B cell (primary cell): ENCODE measurements around the gene RTL1. TPM values are rescaled to one million over a fixed set of nuclear protein-coding genes. Genes with fewer than 3 reads are reported as not detected.

Experiments used
- ATAC-seq: fragments of 200-7000 bp; cut with Tn5 transposase; one replicate; pipeline ENCODE4 v1.10.0; 2021; ENCODE audit warnings: low read depth, mild to moderate bottlenecking, moderate number of reproducible peaks, moderate library complexity
- CTCF ChIA-PET: fragments of 350-600 bp; sonication (Branson Sonifier 250); formaldehyde crosslinking; loops from one replicate; lab custom pipeline; 2021; ENCODE audit warnings: antibody characterized with exemption, inconsistent platforms; lab: Charles Lee
- POLR2A ChIA-PET: fragments of 350-600 bp; sonication (Branson Sonifier 250); formaldehyde crosslinking; loops from one replicate; lab custom pipeline; 2021; ENCODE audit warnings: antibody characterized with exemption; lab: Charles Lee
- DNase-seq: peaks from one replicate; pipeline ENCODE4 v3.0.0; 2013
- H2AFZ ChIP-seq: 2 replicates; pipeline ENCODE4 v1.6.1; 2012; ENCODE audit warnings: mild to moderate bottlenecking, low read depth, low read length; ENCODE audit not compliant: insufficient read depth, poor library complexity, severe bottlenecking
- H3K27ac ChIP-seq, 2 donors: 1 replicate in 1 of 2; 2 replicates in 1 of 2; pipeline ENCODE4 v1.5.1; 2012 to 2013; ENCODE audit warnings: low read length in 2 of 2, mild to moderate bottlenecking in 2 of 2, moderate library complexity in 1 of 2
- H3K27me3 ChIP-seq, 4 experiments: fragments of 200-600 bp in 1 of 4; sonication (generic) in 1 of 4; replicated peaks in 1 of 4; 1 replicate in 2 of 4; 2 replicates in 2 of 4; pipeline versions ENCODE4 v1.6.1 to v1.7.0; 2013 to 2016; ENCODE audit warnings: low read length in 3 of 4, mild to moderate bottlenecking in 2 of 4, mixed read lengths in 1 of 4, moderate library complexity in 1 of 4; ENCODE audit not compliant: insufficient read depth in 4 of 4, control insufficient read depth in 3 of 4; ENCODE audit errors: control extremely low read depth in 1 of 4
- H3K36me3 ChIP-seq, 2 experiments: replicated peaks in 1 of 2; 1 replicate in 1 of 2; 2 replicates in 1 of 2; pipeline versions ENCODE4 v1.6.1 to v1.7.1; 2013; ENCODE audit warnings: low read length in 1 of 2; ENCODE audit not compliant: insufficient read depth in 2 of 2, control insufficient read depth in 1 of 2; ENCODE audit errors: control extremely low read depth in 1 of 2, extremely low read depth in 1 of 2
- H3K4me1 ChIP-seq, 2 donors: fragments of 200-600 bp in 1 of 2; sonication (generic) in 1 of 2; 1 replicate in 1 of 2; 2 replicates in 1 of 2; pipeline versions ENCODE4 v1.5.1 to v1.6.1; 2013 to 2017; ENCODE audit warnings: low read length in 2 of 2; ENCODE audit not compliant: control insufficient read depth in 2 of 2, insufficient read depth in 2 of 2
- H3K4me2 ChIP-seq: replicated peaks from 2 replicates; pipeline ENCODE3; 2012; ENCODE audit warnings: mild to moderate bottlenecking, low read depth, low read length; ENCODE audit not compliant: poor library complexity, severe bottlenecking
- H3K4me3 ChIP-seq, 5 experiments: fragments of 200-600 bp in 1 of 5; sonication (generic) in 1 of 5; 1 replicate in 3 of 5; 2 replicates in 2 of 5; pipeline versions ENCODE4 v1.5.1 to v1.7.0; 2011 to 2016; ENCODE audit warnings: low read length in 4 of 5, mild to moderate bottlenecking in 4 of 5, low read depth in 2 of 5, control low read depth in 1 of 5, moderate library complexity in 1 of 5; ENCODE audit not compliant: insufficient read depth in 1 of 5; ENCODE audit errors: control extremely low read depth in 1 of 5, extremely low read depth in 1 of 5
- H3K79me2 ChIP-seq: fragments of 200-600 bp; sonication (generic); one replicate; pipeline ENCODE4 v1.6.0; 2016; ENCODE audit warnings: low read length; ENCODE audit not compliant: control insufficient read depth, insufficient read depth
- H3K9ac ChIP-seq: fragments of 200-600 bp; sonication (generic); 2 replicates; pipeline ENCODE4 v1.6.1; 2017; ENCODE audit warnings: mild to moderate bottlenecking, low read length, moderate library complexity
- H3K9me3 ChIP-seq, 3 donors: one replicate each; pipeline versions ENCODE4 v1.6.1 to v1.7.1; 2013; ENCODE audit warnings: low read length in 2 of 3; ENCODE audit not compliant: control insufficient read depth in 2 of 3, insufficient read depth in 1 of 3; ENCODE audit errors: control extremely low read depth in 1 of 3
- H4K20me1 ChIP-seq: 2 replicates; pipeline ENCODE4 v1.6.0; 2012; ENCODE audit warnings: mild to moderate bottlenecking, low read length; ENCODE audit not compliant: insufficient read depth, control insufficient read depth, poor library complexity, severe bottlenecking
- H3K27ac Mint-ChIP-seq: one replicate; pipeline ENCODE4 v1.8.0; 2021; ENCODE audit warnings: mixed read lengths
- H3K27me3 Mint-ChIP-seq: one replicate; pipeline ENCODE4 v1.8.0; 2021; ENCODE audit warnings: mixed read lengths
- H3K4me1 Mint-ChIP-seq: one replicate; pipeline ENCODE4 v1.8.0; 2021; ENCODE audit warnings: mixed read lengths
- H3K4me3 Mint-ChIP-seq: one replicate; pipeline ENCODE4 v1.8.0; 2021; ENCODE audit warnings: mixed read lengths
- H3K9me3 Mint-ChIP-seq: one replicate; pipeline ENCODE4 v1.8.0; 2022; ENCODE audit warnings: mixed read lengths; ENCODE audit not compliant: insufficient read depth
- EZH2 ChIP-seq: IDR thresholded peaks from 2 replicates; pipeline ENCODE4 v1.6.1; 2012; ENCODE audit warnings: borderline replicate concordance, low read depth, mild to moderate bottlenecking, moderate library complexity, low read length; ENCODE audit not compliant: insufficient read depth, poor library complexity, severe bottlenecking
- WGBS: methylation state at CpG from one replicate; pipeline ENCODE4 v1.1.5; 2013; ENCODE audit warnings: missing lambda C conversion rate; ENCODE audit not compliant: insufficient coverage; 5-methylcytosine and 5-hydroxymethylcytosine counted together
- intact Hi-C: fragments of 100-400 bp; cut with micrococcal nuclease; formaldehyde crosslinking; loops from one replicate; pipeline ENCODE4 v1.10.0; 2022
- polyA plus RNA-seq: library from polyadenylated mRNA; depleted of rRNA; stranded (reverse); fragments of >200 nt; gene quantifications from 2 replicates; pipeline ENCODE4 v1.2.3, GENCODE V29; 2012
- total RNA-seq, 2 donors: library from RNA; stranded (reverse); fragments of 120-200 nt in 1 of 2; gene quantifications; 1 replicate in 1 of 2; 2 replicates in 1 of 2; pipeline versions ENCODE4 v1.2.3 to v1.2.4, GENCODE V29; 2013 to 2022
- TF ChIP-seq, protein P1 (sequence below): fragments of 200-600 bp; IDR thresholded peaks from one replicate; pipeline ENCODE4 v1.8.0; 2022; ENCODE audit warnings: antibody characterized with exemption, mild to moderate bottlenecking

Gene RTL1
- total and polyA plus RNA-seq, 2 donors (not counting 1 experiment from before 2014, with no cell fraction given), result not detected

DNA sequence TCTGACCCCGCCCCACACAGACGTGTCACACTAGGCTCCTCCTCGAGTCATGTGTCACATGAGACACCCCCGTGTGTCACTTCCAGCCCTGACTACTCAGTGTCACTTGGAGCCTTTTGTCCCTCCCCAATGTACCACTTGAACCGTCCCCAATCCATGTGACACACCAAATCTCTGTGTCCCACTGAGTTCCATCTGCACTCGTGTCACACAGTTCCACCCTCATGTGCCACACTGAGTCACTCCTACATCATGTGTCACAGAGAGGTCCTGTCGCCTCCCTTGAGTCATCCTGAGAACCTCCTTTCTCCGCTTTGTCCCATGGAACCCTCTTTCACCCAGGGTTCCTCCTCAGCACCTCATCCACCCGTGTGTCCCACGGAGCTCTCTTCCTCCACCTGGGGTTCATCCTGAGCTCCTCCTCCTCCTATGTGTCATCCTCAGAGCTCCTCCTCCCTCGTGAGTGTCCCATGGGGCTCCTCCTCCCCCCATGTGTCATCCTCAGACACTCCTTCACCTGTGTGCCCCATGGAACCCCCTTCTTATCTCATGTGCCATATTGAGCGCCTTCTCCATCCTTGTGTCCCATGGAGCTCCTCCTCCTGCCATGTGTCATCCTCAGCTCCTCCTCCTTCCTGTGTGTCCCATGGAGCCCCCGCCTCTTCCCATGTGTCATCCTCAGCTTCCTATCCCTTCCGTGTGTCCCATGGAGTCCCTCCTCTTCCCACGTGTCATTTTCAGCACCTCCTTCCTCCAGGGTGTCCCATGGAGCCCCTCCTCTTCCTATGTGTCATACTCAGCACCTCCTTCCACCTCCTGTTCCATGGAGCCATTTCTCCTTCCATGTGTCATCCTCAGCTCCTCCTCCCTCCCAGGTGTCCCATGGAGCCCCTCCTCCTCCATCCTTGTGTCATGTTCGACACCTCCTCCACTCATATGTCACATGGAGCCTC lies 32.0 kb downstream of the RTL1 start:
- no peaks in the 10 kb centered on the region for H3K27me3 ChIP-seq
- H3K4me1 Mint-ChIP-seq, result no peaks in the 10 kb centered on the region
- no peak overlapping the region for H3K4me3 ChIP-seq
- peaks cover 3% of the 10 kb centered on the region for H3K9me3 Mint-ChIP-seq
- WGBS, result 83% methylated on average over 16 of the region's 16 CpGs
- intact Hi-C loops, result no loop called here
- no peak for TF ChIP-seq EZH2
- TF ChIP-seq, protein P1, sequence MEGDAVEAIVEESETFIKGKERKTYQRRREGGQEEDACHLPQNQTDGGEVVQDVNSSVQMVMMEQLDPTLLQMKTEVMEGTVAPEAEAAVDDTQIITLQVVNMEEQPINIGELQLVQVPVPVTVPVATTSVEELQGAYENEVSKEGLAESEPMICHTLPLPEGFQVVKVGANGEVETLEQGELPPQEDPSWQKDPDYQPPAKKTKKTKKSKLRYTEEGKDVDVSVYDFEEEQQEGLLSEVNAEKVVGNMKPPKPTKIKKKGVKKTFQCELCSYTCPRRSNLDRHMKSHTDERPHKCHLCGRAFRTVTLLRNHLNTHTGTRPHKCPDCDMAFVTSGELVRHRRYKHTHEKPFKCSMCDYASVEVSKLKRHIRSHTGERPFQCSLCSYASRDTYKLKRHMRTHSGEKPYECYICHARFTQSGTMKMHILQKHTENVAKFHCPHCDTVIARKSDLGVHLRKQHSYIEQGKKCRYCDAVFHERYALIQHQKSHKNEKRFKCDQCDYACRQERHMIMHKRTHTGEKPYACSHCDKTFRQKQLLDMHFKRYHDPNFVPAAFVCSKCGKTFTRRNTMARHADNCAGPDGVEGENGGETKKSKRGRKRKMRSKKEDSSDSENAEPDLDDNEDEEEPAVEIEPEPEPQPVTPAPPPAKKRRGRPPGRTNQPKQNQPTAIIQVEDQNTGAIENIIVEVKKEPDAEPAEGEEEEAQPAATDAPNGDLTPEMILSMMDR, result no peak
- H3K79me2 ChIP-seq, result no peaks in the 10 kb centered on the region
- no peak overlapping the region for H2AFZ ChIP-seq
- no peaks in the 10 kb centered on the region for H3K27me3 Mint-ChIP-seq
- DNase-seq (no peak), ATAC-seq (no peak)
- no peaks in the 10 kb centered on the region for H4K20me1 ChIP-seq
- H3K27ac Mint-ChIP-seq, result no peak overlapping the region
- peaks cover 0 to 24% (median 0%) of the 10 kb centered on the region in 3 donors for H3K9me3 ChIP-seq
- no peak overlapping the region for H3K4me3 Mint-ChIP-seq
- H3K27ac ChIP-seq, result no peak overlapping the region
- H3K36me3 ChIP-seq, result no peaks in the 10 kb centered on the region
- no peak overlapping the region for H3K4me2 ChIP-seq
- H3K4me1 ChIP-seq, result no peaks in the 10 kb centered on the region
- no peak overlapping the region for H3K9ac ChIP-seq
- ChIA-PET POLR2A (no interaction called here), CTCF (no interaction called here)
